NCI-H2196 (cell line): Measurements from ENCODE around the gene GPR155.
A peak's percentile ranks its signal among the peaks of the same experiment; 100 is the strongest.
"Not testable (repeated sequence)": the region's sequence is repeated elsewhere in the genome, so short reads cannot be mapped to it uniquely, and the experiment has no call there.

ENCODE experiments used
- DNase-seq: peaks from one replicate; lab custom pipeline; 2025; ENCODE audit not compliant: unreplicated experiment; lab: John Stamatoyannopoulos, UW

Gene GPR155

DNA sequence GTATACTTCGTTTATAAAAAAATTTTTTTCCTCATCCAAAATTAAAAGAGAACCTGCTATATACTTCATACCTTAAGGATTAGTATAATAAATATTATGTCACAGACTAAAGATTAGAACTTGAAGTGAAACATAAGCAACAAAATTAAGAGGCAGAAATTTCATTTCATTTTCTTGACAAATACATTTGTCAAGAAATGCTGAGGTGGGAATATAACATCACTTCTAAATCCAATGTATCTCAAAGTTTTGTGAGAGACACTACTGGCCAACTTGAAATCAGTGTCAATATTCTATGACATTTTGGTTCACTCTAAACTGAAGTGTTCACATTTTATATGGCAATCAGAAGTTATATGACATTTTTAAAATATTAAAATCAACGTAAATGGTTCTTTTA lies 47.5 kb downstream of the GPR155 start:
- no peak for DNase-seq

DNA sequence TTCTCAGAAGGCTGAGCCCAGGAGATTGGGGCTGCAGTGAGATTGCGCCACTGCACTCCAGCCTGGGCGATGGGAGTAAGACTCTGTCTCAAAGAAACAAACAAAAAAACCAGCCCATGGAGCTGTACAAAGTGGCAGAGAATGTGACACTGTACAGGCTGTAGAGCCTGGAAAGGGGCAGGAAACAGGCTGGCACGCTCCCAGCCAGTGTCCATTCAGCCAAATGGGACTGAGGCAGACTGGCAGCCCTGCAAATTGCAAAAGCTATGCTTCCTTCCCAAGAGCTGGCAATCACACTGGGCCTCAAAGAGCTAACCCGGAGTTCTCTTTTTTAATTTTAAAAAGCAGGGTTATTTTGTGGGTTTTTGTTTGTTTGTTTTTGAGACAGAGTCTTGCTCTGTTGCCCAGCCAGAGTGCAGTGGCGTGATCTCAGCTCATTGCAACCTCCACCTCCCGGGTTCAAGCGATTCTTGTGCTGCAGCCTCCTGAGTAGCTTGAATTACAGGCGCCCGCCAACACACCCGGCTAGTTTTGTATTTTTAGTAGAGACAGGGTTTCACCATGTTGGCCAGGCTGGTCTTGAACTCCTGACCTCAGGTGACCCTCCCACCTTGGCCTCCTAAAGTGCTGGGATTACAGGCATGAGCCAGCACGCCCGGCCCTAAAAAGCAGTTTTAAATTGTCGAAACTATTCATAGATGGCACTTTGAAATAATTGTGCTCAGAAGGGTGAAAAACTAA lies 48.5 kb downstream of the GPR155 start:
- no peak for DNase-seq

DNA sequence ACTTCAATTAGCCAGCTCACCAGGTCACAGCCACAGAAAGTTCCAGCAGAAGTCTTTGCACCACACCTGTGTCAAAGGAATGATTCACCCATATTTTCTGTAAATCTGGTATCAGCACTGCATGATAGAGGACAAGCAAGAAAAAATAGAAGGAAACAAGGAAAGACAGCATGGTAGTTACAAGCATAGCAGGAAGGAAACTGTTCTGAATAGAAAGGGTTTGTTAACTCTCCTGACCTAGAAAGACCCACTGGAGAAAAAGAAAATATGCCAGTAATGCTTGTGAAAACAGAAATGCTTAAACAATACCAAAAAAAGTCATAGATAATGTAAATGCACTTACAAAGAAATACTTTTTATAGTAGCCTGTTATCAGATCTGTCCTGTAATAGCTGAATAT lies 50.5 kb downstream of the GPR155 start:
- DNase-seq = no peak

DNA sequence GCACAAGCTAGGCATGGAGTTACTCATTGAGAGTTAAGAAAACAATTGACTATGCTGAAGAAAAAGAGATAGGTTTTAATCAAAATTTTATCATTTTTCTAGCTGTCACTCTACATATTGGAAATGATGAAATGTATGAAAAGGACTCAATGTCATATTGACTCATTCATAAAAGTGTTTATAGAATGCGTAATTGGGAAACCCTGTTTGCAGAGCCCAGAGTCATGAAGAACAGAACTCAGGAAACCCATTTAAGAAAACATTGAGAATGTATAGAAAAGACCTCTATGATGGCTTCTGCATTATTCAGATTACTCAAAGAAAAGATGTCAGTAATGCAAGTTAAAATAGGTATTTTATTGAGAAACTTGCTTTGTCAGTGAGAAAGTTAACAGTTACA lies 54.9 kb downstream of the GPR155 start:
- DNase-seq = no peak

DNA sequence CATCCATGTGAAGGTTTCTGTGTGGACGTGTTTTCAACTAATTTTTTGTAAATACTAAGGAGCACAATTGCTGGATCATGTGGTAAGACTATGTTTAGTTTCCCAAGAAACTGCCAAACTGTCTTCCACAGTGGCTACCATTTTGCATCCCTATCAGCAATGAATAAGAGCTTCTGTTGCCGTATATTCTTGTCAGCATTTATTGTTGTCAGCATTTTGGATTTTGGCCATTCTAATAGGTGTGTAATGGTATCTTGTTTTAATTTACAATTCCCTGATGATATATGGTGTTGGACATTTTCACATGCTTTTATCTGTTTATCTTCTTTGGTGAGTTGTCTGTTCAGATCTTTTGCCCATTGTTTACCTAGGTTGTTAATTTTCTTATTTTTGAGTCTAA lies 56.8 kb downstream of the GPR155 start:
- no peak for DNase-seq

DNA sequence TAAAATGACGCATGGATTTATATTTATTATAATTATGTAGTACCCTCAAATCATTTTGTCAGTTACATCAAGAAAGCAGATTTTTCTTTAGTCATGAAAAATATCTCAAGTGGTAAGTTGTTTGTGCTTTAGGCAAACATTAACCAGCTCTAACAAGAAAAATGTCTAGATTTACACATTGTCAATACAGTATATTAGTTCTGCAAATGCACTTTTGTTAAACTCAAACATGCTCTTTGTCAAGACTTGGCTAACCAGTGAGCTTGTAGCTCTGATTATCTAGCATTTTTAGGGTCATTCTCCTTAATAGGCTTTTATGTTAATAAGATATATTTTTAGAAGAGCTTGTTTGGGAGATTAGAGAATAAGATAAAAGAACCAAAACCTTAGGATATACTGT lies 58.6 kb downstream of the GPR155 start:
- DNase-seq = no peak

DNA sequence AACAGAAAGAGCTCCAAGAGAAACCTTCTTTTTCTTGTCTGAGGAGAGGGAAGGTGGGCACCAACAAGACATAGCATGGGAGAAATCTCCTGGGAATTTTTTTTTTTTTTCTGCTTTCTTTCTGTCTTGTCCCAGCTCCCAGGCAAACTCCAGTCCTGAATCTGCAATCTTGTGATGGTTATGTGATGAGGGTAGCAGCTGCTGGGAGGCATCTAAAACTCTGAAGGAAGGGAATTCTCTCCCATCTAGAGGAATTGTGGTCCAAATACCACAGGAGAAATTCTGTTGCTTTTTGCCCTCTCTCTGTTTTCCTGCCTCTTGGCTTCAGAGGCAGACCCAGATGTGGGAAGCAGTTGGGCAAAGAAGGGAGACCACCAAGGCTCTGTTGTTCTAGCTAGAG lies 74.6 kb downstream of the GPR155 start:
- DNase-seq = no peak

DNA sequence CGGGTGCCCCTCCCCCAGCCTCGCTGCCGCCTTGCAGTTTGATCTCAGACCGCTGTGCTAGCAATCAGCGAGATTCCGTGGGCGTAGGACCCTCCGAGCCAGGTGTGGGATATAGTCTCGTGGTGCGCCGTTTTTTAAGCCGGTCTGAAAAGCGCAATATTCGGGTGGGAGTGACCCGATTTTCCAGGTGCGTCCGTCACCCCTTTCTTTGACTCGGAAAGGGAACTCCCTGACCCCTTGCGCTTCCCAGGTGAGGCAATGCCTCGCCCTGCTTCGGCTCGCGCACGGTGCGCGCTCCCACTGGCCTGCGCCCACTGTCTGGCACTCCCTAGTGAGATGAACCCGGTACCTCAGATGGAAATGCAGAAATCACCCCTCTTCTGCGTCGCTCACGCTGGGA lies 76.8 kb downstream of the GPR155 start:
- not testable (repeated sequence) for DNase-seq

DNA sequence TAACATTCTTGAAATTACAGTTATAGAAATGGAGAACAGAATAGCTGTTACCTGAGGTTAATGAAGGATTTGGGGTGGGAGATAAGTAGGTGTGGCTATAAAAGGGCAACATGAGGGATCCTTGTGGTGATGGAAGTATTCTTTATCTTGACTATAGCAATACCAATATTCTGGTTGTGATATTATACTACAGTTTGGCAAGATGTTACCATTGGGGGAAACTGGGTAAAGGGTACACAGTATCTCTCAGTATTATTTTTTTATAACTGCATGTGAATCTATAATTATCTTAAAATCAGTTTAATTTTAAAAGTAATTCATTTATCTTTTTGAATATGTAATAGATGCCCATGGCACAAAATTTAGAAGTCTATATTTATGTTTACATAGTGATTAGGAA lies 83.2 kb downstream of the GPR155 start:
- no peak for DNase-seq

DNA sequence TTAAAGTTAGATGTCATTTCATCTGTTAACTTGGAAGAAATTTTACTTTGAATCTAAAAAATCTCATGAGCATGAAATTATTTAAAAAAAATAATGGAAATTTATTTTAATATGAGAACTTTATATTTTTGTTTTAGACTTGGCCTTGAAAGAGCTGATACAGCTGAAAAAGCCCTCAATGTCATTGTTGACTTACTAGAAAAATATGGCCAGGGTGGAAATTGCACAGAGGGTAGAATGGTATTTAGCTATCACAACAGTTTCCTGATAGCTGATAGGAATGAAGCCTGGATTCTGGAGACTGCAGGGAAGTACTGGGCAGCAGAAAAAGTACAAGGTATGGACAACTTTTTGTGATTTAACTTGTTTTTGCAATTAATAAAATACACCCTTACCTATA lies 86.0 kb downstream of the GPR155 start:
- no peak for DNase-seq

DNA sequence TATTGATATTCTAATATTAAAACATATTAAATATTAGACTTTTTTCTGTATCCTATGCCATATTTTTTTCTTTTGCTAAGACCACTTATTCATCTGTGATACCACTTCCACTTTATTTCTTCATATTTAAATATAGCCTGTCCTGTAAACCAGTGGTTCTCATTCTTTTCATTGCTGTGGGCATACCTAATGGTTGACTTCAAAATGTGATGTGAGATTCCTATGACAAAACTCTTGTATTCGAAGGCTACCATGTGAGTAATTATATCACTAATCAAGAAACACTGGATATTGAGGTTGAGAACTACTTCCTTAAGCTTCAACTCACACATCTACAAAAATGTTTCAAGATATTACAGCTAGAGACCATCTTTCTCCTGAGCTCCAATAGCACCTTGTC lies 87.7 kb downstream of the GPR155 start:
- DNase-seq = no peak

DNA sequence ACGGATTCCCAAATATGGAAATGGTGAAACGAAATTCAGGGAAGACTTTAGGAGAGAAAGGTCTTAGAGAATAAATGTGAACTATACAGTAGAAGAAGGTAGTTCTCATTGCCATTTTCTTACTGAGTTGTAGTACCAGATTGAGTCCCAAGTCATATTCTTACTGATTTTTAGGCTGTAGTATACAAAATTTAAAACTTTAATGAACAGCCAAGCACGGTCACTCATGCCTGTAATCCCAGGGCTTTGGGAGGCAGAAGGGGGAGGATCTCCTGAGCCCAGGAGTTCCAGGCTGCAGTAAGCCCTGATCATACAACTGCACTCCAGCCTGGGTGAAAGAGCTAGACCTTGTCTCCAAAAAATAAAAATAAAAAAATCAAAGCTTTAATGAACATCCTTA lies 89.1 kb downstream of the GPR155 start:
- DNase-seq = no peak

DNA sequence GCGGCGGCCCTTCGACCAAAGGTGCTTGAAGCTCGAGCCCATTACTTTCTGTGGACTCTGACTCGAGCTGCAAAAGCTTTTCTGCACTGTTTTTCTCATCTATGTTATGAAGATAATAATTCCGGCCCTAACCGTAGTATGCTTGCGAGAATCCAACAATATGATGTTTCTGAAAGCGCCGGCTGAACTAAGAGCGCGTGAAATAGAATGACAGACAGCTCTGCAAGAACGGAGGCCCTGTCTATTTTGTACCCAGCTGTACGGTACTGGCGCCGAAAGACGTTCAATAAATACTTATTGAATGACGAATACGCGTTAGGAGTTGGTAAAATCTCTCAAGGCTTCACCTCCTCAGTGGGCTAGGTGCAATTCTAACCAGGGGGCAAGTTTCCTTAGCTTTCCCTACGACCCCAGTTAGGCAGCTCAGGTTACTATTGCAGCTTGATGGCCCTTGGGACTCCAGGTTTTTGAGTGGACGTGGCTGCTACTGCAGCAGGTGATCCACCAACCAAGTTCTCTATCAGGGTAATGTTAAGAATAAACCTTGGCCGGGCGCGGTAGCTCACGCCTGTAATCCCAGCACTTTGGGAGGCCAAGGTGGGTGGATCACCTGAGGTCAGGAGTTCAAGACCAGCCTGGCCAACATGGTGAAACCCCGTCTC lies 90.7 kb downstream of the GPR155 start:
- DNase-seq = peak; percentile 38

DNA sequence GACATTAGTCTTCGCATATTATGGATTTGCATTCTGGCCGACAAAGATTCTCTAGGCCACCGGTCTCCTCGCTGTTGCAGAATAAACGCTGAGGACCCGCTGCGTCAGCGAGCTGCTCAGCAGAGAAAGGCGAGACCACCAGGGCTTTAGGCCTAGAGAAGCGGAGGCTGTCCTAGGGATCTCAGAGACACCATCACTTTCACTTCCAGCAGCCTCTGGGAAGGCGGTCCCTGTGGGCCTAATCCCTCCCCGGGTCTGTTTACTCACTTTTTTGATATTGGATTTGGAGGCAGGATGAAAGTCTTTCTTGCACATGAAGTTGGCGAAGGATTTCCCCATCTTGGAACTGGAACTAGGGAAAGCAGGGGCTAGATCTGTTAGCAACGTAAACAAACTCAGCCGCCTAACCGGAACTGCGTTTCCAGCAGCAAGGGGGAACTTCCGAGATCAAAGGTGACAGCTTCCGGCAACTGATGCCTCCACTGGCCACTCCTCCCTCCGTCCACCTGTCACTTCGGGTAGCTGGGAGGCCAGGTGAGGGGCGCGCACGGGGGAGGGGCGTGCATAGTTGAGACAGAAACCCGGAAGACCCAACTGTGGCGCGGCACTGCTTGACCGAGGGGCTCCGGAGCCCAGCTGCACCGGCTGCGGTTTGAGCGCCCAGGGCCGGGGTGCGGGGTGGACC lies 91.4 kb downstream of the GPR155 start, which contains the start of gene SCRN3:
Gene SCRN3 (plus strand): TSS at position 447 of the 685 bp plus-strand sequence. CDS start 2,554 bp downstream, outside the sequence.
- DNase-seq = peak; percentile 79

DNA sequence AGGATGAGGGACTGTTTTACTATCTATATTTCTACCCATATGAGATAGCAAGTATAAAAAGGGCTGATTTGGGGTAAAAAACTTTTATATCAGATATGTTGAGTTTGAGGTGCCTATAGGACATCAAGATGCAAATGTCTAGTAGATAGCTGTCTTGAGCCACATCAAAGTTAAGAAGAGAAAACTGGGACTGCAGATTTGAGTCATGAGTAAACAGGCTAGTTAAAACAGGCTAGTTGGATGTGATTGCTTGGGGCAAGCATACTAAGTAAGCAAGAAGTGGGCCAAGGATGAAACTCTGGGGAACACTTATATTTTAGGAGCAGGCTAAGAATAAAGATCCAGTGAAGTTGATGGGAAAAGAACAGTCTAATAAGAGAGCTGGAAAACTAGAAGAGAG lies 94.1 kb downstream of the GPR155 start:
- no peak for DNase-seq

DNA sequence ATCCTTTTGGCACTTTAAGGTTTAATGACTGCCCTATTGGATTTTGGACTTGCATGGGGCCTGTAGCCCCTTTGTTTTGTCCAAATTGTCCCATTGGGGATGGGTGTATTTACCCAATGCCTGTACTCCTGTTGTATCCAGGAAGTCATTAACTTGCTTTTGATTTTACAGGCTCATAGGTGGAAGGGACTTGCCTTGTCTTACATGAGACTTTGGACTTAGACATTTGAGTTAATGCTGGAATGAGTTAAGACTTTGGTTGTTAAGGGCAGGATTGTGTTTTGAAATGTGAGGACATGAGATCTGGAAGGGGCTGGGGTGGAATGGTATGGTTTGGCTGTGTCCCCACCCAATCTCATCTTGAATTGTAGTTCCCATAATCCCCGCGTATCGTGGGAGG lies 96.5 kb downstream of the GPR155 start:
- not testable (repeated sequence) for DNase-seq

DNA sequence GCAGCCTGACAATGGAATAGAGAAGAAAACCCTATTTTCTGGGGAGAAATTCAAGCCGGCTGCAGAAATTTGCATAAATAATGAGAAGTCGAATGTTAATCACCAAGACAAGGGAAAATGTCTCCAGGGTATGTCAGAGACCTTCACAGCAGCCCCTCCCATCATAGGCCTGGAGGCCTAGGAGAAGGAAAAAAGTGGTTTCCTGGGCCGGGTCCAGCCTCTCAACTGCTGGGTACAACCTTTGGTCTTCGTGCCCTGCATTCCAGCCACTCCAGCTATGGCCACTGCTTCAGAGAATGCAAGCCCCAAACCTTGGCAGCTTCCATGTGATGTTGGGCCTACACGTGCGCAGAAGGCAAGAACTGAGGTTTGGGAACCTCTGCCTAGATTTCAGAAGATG lies 97.3 kb downstream of the GPR155 start:
- no peak for DNase-seq

DNA sequence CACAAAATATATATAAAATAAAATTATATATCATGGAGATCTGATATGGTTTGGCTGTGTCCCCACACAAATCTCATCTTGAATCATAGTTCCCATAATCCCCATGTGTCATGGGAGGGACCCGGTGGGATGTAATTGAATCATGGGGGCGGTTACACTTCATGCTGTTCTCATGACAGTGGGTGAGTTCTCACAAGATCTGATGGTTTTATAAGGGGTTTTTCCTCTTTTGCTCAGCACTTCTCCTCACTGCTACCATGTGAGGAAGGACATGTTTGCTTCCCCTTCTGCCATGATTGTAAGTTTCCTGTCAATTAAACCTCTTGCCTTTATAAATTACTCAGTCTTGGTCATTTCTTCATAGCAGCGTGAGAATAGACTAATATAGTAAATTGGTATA lies 98.1 kb downstream of the GPR155 start:
- DNase-seq = not testable (repeated sequence)

DNA sequence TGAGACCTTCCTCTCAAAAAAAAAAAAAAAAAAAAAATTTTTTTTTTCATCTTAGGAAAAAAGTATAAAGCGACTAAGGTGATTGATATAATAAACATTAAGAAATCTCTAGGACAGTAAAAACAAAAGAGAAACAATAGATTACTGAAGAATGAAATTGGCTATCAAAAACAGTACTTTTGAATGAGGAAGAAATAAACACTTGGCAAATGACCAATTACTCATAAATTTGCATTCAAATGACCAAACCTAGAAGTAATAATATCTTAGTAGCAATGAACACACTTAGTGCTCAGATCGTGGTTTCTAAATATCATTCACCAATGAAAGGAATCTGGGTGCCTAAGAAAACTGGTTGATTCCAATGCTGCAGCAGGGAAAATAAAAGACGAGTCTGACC lies 101.6 kb downstream of the GPR155 start:
- DNase-seq = no peak

DNA sequence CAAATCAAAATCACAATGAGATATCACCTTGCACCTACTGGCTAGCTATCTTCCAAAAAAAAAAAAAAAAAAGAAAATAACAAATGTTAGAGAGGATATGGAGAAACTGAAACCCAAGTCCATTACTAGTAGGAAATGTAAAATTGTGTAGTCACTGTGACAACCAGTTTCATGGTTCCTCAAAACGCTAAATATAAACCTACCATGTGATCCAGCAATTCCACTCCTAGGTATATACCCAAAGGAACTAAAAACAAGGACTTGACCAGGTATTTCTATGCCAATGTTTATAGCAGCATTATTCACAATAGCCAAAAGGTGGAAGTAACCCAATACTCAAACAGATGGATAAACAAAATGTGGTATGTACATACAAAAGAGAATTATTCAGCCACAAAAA lies 103.0 kb downstream of the GPR155 start:
- no peak for DNase-seq
